Ovary (tissue), 3 donors: Measurements from ENCODE around the gene SREK1IP1.

Experiments
- EP300 ChIP-seq: sonication (generic); formaldehyde crosslinking; IDR thresholded peaks from one replicate; pipeline ENCODE4 v1.6.1; 2017; ENCODE audit warnings: antibody characterized with exemption
- TF ChIP-seq, protein P1 (sequence below), 3 donors: fragments of 450-650 bp in 2 of 3; fragments of 200-600 bp in 1 of 3; IDR thresholded peaks; one replicate each; pipeline versions ENCODE4 v1.5.1 to v1.8.0; 2016 to 2022; ENCODE audit warnings: antibody characterized with exemption in 3 of 3, mild to moderate bottlenecking in 1 of 3
- donor health status: DM: no; HTN: no; CAD: no.

DNA sequence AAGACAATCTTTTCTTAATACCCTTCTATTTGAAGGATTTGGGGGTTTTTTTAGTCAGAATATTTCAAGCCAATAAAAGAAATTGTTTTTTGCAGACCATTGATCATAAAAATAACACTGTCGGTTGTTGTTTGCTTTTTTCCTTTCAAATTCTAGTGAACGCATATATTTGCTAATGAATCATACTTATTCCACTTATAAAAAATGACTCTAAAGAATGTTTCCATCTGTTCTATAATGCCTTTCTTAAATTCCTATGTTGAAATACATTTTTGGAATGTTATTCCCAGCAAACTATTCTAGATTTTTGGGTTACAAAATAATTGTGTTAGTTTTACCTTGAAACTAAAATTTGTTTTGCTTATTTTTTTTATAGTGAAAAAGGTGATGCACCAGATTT lies 32.4 kb upstream of the SREK1IP1 start:
- TF ChIP-seq, protein P1, sequence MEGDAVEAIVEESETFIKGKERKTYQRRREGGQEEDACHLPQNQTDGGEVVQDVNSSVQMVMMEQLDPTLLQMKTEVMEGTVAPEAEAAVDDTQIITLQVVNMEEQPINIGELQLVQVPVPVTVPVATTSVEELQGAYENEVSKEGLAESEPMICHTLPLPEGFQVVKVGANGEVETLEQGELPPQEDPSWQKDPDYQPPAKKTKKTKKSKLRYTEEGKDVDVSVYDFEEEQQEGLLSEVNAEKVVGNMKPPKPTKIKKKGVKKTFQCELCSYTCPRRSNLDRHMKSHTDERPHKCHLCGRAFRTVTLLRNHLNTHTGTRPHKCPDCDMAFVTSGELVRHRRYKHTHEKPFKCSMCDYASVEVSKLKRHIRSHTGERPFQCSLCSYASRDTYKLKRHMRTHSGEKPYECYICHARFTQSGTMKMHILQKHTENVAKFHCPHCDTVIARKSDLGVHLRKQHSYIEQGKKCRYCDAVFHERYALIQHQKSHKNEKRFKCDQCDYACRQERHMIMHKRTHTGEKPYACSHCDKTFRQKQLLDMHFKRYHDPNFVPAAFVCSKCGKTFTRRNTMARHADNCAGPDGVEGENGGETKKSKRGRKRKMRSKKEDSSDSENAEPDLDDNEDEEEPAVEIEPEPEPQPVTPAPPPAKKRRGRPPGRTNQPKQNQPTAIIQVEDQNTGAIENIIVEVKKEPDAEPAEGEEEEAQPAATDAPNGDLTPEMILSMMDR (IDR thresholded peaks at IDR 0.05): no peak
- TF ChIP-seq EP300: no peak
